GM19438 (cell line): ENCODE measurements around the gene C10orf90.

Source experiments
- ATAC-seq: cut with Tn5 transposase; IDR thresholded peaks from one replicate; pipeline ENCODE4 v1.9.1; 2021; ENCODE audit warnings: low read depth; ENCODE audit not compliant: unreplicated experiment

Gene C10orf90

DNA sequence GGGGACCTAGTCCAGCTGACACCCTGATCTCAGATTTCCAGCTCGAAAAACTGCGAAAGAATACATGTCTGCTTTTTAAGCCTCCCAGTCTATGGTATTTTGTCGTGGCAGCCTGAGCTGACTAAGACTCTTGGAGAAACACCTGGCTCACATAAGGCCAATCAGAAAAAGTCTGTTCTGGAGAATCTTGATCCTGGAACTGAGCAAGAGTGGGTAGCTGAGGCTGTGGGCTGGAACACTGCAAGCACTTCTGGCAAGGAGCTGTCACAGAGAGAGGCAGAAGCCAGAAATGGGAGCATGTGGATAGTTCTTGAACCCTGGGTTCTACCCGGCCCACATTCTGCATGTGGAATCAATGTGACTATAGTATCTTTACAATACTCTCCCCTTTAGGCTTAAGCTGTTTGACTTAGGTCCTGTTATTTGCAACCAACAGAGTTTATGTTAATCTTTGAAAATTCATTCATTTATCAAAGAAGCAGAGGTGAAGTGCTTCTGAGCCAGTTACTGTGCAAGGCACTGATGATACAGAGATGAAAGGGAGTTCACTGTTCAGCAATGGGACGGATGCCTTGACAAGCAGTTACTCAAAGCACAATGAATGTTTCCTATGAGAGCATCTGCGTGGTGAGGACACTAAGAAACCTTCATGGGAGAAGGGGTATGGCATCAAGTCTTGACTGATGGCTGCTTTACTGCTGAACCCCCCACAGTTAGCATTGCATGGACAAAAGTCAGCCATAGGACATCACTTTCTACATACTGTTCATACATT is 4.4 kb upstream of the C10orf90 start:
- ATAC-seq = no peak

DNA sequence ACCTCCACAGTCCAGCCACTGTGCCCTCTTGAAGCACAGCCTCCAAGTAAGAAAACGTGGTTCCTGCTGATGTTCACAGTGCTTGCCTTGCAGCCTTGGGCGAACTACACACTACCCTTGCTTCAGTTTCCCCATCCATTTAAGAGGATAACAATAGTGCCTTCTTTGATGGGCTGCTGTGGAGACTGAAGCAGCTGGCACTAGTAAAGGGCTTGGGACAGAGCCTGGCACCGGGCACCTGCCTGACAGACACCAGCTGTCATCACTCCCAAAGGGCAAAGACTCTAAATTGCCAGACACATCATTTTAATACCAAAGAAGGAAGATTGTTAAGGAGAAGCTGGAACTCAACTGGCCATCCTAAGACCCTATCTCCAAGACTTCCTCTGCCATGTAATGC is 3.1 kb upstream of the C10orf90 start:
- ATAC-seq = no peak

DNA sequence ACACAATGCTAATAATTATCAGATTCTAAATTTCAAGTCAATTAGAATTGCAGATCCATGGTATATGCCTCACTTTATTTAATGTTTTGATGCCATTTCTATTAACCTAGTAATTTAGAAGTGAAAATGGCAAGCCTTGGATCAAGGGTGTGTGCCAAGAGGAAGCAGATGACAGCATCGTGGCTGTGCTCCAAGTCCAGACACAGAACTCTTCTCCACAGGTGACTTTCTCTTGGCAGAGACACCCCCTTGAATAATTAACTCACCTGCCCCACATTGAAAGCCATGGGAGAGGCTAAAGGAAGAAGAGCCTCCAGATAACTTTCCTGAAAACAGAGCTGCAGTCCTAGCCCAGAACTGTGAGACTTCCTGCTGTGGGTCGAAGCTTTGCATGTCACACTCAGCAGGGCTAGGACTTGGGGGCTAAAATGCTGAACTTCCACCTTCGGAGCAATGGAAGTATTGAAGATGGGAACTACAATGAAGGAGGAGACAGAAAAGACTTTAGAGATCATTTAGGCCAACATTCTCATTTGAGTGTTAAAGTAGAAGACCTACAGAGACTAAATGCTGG is 996 bp upstream of the C10orf90 start:
- no peak for ATAC-seq

DNA sequence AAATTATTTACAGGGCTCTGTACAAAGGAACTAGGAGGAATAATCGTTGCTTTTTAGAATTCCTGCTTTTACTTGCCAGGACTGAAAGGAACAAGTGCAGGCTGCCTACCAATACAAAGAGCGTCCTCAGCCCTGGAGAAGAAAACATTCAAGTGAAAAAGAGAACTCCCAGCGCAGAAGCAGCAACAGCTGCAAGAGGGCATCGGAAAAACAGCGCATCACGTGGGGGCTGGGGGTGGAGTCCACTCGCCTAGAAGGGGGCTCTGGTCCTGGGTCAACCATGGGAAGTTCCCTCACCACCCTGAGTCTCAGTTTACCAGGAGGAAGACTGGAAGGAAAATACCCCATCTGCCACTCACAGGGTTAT is 385 bp upstream of the C10orf90 start:
- no peak for ATAC-seq

DNA sequence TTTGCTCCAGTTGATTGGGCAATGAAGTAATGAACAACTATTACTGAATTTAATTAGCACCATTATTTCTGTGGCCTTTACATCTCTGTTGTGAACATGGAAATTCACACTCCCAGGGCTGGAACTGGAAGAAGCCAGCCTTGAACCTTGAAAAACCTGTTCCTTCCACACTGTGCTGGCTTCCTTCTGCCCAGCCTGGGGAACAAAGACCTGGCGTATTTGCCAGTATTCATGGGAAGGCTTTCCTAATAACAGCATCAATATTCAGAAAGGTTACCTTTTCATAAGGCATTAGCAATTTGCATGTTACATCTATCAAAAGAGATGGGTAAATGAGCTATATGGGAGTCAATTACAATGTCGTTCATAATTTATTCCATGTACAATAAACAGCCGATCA is 1.3 kb downstream of the C10orf90 start:
- no peak for ATAC-seq

DNA sequence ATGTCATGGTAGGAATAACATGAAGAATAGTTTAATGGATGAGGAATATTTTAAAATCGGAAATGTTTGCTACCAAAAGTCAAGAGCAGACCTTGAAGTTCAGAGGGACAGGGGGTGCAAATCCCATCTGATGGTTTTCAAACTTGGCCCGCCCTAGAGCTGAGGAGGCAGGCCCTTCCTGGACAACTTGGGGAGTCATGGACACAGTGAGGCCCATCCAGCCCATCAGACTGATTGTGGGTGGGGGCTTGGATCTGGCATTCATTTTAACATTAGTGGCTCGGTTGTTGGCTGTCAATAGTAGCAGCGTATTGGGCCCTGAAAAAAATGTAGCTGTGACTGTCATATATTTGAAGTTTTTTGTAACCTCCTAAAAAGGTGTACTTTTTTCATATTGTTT is 2.0 kb downstream of the C10orf90 start:
- ATAC-seq = no peak

DNA sequence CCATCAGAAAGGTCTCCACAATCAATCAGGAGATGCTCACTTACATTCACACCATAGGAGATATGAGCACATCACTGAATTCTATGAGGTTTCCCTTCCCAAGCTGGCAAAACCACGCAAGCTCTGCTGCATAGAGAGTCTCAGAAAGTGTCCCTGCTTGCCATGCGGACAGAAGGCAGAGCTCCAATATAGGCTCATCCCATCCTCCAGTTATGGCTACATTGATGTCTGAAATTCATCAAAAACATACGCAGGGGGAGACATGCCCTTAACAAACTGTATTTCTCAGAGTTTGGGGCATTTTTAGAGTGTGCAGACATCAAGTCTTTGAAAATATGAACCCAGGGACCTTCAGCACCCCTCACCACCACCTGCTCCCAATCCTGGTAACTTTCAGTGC is 2.9 kb downstream of the C10orf90 start:
- ATAC-seq = no peak

DNA sequence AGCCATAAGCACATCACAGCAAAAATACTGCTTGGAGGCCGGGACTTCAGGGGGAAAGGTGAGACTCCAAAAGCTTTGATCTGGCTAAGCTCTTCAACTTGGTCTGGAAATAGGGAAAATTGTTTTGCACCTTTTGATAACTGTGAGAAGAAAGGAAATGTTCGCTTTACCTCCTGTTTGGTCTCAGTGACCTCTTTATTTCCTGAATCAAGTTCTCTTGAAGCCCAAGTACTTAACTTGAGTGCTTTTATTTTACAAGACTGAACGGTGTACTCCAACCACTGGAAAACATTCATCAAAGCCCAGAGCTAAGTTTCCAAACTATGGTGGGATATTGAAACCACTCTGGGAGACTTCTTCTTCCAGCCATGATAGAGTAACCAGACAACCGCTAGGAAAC is 5.3 kb downstream of the C10orf90 start:
- ATAC-seq = no peak

DNA sequence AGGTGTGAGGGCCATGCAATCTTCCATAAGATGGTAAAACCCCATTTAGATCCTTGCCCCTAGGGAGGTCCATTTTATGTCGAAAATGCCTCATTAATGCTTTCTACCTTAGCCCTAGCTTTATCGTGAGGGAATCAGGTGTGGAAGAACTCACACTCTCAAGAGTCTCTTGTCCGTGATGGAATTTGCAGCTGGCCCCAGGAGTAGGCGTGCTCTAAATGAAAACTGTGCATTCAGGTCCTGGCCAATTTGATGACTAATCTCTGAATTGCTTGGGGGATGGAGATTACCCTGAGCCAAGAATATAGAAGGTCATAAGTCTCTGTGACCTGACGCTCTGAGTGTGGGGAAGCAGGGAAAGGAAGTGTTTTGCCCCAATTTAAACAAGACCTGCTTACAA is 6.6 kb downstream of the C10orf90 start:
- ATAC-seq = no peak

DNA sequence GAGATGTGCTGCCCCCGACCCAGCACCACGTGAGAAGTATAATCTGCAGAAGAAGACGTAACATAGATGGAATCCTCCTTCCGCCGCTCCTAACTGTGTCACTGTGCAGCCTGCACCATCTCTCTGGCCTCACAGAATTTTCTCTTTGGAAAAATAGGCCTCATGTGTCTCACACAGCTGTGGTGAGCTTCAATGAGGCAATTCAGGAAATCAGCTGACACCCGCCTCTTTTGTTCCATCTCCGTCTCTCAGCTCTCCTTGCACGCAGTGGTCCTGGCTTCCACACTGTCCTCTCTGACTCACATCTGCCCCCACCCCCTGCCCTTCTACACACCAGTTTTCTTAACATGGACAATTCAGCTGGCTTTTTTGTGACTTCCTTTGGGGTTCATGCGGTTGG is 7.2 kb downstream of the C10orf90 start:
- ATAC-seq = no peak

DNA sequence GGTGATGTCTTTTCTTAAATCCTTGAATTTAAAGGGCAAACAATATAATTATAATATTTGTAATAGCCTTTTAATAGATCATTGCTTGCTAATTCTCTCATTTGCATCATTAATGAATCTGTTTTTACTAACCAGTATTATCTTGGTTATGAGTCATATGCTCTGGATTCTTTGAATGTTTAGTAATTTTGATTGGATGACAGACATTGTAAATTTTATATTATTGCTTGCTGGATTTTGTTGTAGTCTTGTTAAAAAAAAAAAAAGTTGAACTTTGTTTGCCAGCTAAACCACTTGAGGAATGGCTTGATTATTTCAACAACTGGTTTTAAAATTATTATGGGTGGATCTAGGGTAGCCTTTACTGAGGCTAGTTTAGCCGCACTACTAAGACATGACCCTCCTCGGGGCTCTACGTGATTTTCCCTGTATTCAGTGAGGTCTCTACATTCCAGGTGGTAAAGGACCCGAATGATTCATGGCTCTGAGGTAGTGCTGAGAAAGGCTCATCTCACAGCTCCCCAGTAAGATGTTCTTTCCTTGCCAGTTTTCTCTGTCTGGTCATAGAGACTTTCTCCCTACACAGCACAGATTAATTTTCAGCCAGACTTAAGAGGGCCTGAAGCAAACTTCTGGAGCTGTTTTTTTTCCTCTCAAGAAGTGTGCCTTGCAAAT is 8.5 kb downstream of the C10orf90 start:
- no peak for ATAC-seq

DNA sequence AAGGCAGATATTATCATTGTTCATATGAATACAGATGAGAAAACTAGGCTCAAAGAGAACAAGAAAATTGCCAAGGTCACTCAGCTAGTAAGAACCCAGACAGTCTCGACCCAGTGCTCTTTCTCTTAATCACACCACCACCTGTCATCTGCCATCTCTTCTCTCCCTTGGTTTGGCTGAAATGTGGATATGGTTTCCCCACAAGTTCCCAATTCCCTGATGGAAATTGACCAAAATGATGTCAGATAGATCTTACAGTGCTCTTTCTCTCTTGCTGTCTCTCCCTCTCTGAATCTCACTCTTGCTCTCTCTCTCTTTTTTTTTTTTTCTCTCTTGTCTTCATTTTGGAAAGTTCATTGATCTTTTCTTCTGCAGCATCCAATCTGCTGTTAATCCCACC is 9.1 kb downstream of the C10orf90 start:
- no peak for ATAC-seq

DNA sequence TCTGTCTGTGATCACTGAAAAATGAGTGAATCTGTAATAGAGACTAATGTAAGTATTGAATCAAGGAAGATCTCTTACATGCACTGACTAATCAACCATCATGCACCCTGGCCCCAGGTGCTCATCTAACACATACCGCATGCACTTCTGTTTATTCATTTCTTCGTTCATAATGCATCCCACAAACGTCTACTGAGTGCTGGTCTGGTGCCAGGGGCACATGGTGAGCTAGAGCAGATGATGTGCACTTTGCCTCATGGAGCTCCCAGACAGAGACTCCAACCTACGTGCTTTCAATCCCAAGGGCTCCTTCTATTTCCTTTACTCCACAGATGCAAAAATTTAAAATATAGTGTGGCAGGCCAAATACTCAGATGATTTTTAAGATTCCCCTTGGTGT is 10.7 kb downstream of the C10orf90 start:
- no peak for ATAC-seq

DNA sequence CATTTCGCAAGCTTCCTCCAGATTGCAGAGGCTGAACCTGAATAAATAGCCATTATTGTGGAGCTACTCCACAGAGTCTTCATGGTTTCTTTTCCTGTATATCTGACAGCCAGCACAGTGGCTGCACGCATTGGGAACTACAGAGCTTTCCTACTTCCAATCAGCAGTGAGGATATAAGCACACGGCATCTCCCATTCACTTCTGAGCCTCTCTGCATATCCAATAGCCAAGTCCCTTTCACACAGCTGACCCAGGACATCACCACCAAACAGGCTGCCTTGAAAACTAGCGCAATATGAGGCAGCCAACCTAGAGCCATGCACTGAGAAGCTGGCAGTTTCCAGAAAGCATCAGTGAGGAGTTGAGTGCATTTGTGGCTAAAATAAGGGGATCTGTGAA is 11.6 kb downstream of the C10orf90 start:
- ATAC-seq = no peak

DNA sequence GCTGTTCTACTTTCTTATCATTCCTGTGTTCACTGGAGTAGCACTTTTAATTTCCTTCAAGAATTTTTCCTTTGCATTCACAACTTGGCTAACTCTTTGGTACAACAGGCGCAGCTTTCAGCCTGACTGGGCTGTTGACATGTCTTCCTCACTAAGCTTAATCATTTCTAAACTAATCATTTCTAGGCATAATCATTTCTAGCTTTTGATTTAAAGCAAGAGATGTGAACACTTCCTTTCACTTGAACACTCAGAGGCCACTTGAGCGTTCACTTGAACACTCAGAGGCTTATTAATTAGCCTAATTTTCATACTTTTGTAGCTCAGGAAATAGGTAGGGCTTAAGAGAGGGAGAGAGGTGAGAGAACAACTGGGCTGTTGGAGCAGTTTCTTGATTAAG is 15.9 kb downstream of the C10orf90 start:
- no peak for ATAC-seq

DNA sequence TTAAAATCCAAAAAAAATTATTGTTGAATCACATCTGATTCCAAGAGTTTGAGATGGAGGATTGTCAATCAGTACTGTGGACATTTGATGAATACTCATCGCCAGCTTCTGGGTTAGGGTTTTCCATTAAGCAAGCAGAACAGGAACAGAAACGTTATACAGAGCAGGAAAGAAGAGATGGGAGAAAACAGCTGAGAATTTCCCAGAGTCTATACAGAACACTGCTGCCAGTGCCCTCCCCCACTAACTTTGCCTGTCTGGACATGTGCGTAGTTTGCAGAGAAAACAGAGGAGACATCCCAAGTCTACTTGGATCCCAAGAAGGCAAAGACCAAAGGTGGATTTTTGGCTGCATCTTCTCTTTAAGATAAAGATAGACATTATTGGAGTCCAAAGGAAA is 19.0 kb downstream of the C10orf90 start:
- no peak for ATAC-seq

DNA sequence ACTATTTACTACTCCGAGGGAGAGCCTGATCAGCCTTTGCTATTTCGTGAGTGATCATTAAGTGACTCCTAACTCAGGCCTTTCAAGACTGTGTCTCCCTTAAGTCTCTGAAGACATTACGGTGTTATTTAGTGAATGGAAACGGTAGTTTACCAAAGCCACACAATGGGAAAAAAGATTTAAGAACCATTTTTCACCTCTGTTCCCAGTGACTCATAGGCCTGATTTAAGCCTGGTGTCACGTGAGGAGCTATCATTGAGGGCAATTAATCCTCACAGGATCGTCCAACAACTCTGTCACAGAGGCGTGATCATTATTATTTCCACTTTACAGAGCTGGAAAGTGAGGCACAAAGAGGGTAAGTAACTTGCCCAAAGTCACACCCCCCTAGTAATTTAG is 20.3 kb downstream of the C10orf90 start:
- no peak for ATAC-seq

DNA sequence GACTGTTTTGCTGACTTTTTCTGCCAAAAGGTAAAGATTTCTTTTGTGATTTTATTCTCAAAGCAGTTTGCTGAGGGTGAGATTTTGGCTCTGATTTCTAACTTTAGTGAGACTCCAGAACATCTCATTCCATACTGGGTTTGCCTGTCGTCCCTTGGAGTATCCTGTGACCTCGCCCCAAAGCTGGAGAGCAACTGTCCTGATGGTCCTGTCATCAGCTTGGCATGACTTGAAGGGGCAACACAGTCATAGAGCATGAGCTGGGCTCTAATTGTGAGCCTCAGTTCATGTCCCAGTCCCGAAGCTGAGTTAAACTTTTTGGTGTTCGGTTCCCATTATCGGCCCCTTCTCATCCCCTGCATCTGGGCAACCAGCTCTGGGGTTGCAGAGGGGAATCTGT is 23.4 kb downstream of the C10orf90 start:
- no peak for ATAC-seq

DNA sequence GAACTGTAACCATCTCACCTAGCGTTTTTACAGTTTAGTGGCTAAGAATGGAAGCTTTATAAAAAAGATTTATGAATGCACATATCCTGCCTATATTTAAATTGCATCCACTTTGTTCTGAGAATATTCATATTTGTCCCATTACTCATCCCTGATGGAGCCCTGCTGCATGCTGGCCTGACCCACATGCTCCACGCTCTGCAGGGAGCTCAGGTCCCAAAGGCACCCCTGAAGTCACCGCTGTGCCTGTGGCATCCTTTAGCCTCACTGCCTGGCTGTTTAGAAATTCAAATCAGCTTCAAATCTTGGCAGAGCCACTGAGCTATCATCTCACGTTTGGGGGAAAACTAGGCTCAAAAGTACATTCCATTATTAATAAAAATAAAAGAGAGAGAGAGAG is 24.4 kb downstream of the C10orf90 start:
- ATAC-seq = no peak

DNA sequence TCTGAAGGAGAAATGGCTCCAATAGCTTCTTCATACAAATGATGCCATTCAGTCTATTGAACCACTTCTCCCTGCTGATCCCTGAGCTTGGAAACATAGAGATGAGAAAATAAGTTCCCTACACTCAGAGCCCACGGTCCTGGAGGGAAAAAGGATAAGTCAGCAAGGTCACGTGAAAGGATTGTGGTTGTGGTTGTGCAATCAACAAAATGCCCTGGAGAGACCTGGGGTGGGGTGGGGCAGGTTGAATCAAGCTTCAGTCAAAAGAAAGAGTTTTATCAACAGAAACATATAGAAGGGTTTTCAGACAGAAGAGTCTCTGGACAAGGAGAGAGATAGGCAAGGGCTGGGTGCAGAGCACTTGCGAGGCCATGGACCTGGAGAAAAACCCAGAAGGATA is 30.1 kb downstream of the C10orf90 start:
- ATAC-seq = no peak

DNA sequence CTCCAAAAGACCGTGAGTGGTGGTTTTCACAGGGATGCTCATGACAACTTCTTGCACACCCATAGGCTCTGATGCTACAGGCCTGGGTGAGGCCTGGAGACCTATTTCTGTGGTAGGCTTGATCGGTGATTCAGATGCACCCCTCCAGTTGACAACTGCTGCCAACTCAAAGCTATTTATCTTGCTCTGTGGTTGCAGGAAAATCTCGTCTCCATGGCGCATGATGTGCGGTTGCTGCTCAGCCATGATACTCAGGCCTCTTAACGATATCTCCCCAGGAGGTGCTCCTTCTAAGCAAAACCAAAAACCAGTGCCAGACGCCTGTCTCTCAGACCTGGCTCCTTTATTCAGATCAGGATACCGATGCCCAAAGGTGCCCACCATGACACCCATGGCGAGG is 31.4 kb downstream of the C10orf90 start:
- no peak for ATAC-seq

DNA sequence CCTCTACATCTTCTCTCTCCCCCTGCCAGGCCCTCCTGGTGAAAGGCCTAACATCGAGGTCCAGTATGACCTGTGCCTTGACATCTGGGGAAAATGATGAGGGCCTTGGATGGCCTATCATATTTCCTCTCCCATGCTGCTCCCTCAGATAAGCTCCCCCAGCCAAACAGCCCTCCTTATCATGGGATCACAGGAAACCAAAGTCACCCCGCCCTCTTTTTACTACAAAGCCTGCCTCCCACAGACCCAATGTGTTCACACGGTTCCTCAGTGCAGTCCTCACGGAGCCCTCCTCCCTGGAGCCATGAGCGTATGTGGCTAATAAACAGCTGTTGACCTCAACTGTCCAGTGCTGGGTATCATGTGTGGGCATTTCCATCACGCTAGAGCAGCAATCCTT is 32.0 kb downstream of the C10orf90 start:
- no peak for ATAC-seq
